CD4-positive, alpha-beta memory T cell (primary cell): ENCODE data around the gene KRTAP2-2. TPM values are rescaled to one million over a fixed set of nuclear protein-coding genes. Genes with fewer than 3 reads are reported as not detected.

Experiments used
- CTCF ChIA-PET: fragments of 350-600 bp; sonication (Branson Sonifier 250); formaldehyde crosslinking; loops from one replicate; lab custom pipeline; 2021; ENCODE audit warnings: inconsistent platforms; ENCODE audit not compliant: partially characterized antibody; lab: Charles Lee
- POLR2A ChIA-PET: fragments of 350-600 bp; sonication (Branson Sonifier 250); formaldehyde crosslinking; loops from one replicate; lab custom pipeline; 2021; ENCODE audit not compliant: partially characterized antibody; lab: Charles Lee
- DNase-seq, 5 donors: peaks; one replicate each; pipeline versions ENCODE4 v3.0.0 to v3.0.0-alpha.2; 2020 to 2022; ENCODE audit warnings: mixed read lengths in 1 of 5
- H3K27ac ChIP-seq: one replicate; pipeline ENCODE4 v1.7.0; 2013; ENCODE audit warnings: low read depth, low read length
- H3K27me3 ChIP-seq: 2 replicates; pipeline ENCODE4 v1.7.0; 2013; ENCODE audit warnings: mild to moderate bottlenecking, low read length, moderate library complexity; ENCODE audit not compliant: insufficient read depth
- H3K36me3 ChIP-seq: 2 replicates; pipeline ENCODE4 v1.7.0; 2013; ENCODE audit warnings: mild to moderate bottlenecking, low read length, moderate library complexity; ENCODE audit not compliant: insufficient read depth
- H3K4me1 ChIP-seq: 2 replicates; pipeline ENCODE4 v1.7.0; 2013; ENCODE audit warnings: mild to moderate bottlenecking, low read length, moderate library complexity; ENCODE audit not compliant: insufficient read depth
- H3K4me3 ChIP-seq, 2 donors: one replicate each; pipeline ENCODE4 v1.7.0; 2013; ENCODE audit warnings: low read length in 2 of 2, mild to moderate bottlenecking in 1 of 2
- H3K9me3 ChIP-seq, 2 donors: one replicate each; pipeline ENCODE4 v1.7.0; 2013; ENCODE audit warnings: low read length in 2 of 2, control low read depth in 1 of 2; ENCODE audit not compliant: control insufficient read depth in 1 of 2
- H3K27ac Mint-ChIP-seq, 7 donors: one replicate each; pipeline ENCODE4 v1.8.0; 2020 to 2021; ENCODE audit warnings: mixed read lengths in 7 of 7, mild to moderate bottlenecking in 6 of 7, inconsistent platforms in 3 of 7, moderate library complexity in 3 of 7
- H3K27me3 Mint-ChIP-seq, 2 donors: one replicate each; pipeline ENCODE4 v1.8.0; 2020 to 2021; ENCODE audit warnings: mixed read lengths in 2 of 2
- H3K36me3 Mint-ChIP-seq, 2 donors: one replicate each; pipeline ENCODE4 v1.8.0; 2020 to 2021; ENCODE audit warnings: mixed read lengths in 2 of 2, inconsistent platforms in 1 of 2, mild to moderate bottlenecking in 1 of 2
- H3K4me1 Mint-ChIP-seq, 4 donors: one replicate each; pipeline ENCODE4 v1.8.0; 2020 to 2021; ENCODE audit warnings: mixed read lengths in 4 of 4, mild to moderate bottlenecking in 1 of 4
- H3K4me3 Mint-ChIP-seq, 8 donors: one replicate each; pipeline ENCODE4 v1.8.0; 2020 to 2021; ENCODE audit warnings: mixed read lengths in 8 of 8, mild to moderate bottlenecking in 7 of 8, moderate library complexity in 6 of 8, inconsistent platforms in 3 of 8
- H3K9me3 Mint-ChIP-seq, 8 donors: one replicate each; pipeline ENCODE4 v1.8.0; 2020 to 2021; ENCODE audit warnings: mixed read lengths in 8 of 8, mild to moderate bottlenecking in 5 of 8, inconsistent platforms in 3 of 8, moderate library complexity in 1 of 8
- intact Hi-C: fragments of 100-400 bp; cut with micrococcal nuclease; formaldehyde crosslinking; loops from one replicate; pipeline ENCODE4 v1.15.1; 2023
- polyA plus RNA-seq, 2 donors: library from polyadenylated mRNA; unstranded; fragments of 300-500 nt; fragmentation: Illumina TruSeq; gene quantifications; one replicate each; pipeline ENCODE4 v1.2.3, GENCODE V29; 2021
- total RNA-seq, 2 experiments: library from RNA; stranded (reverse); gene quantifications; one replicate each; pipeline ENCODE4 v1.2.3, GENCODE V29; 2021

KRTAP2-2 gene
- total and polyA plus RNA-seq, 4 experiments from 2014 or later = not detected

DNA sequence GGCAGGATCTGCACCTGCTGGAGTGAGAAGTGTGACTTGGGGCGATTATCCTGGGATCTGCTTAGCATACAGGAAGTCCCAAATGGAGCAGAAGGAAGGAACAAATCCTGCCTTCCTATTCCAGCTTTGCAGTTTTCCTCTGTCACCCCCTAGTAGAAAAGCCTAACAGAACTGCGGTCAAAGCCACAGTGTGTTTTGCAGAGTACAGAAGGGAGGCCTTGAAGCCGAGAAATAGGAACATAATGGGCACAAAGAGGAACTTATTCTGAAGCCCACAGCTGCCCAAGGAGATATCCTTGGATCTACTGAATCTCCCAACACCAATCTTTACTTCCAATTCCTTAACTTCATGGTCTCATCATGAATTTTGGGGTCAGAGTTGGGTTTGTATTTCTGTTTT lies 36.5 kb downstream of the KRTAP2-2 start:
- H3K9me3 ChIP-seq = no peaks in the 10 kb centered on the region
- H3K27ac Mint-ChIP-seq = peak overlapping the region in 1 of 7 donors; percentile 66
- no peaks in the 10 kb centered on the region for H3K4me1 ChIP-seq
- no peaks in the 10 kb centered on the region for H3K36me3 ChIP-seq
- no peaks in the 10 kb centered on the region for H3K4me1 Mint-ChIP-seq
- H3K27me3 Mint-ChIP-seq = peaks cover 7 to 8% of the 10 kb centered on the region in 2 donors
- no peak for DNase-seq
- H3K27ac ChIP-seq = no peak overlapping the region
- no peaks in the 10 kb centered on the region for H3K36me3 Mint-ChIP-seq
- no peak overlapping the region for H3K4me3 ChIP-seq
- no peak overlapping the region for H3K4me3 Mint-ChIP-seq
- peaks cover 0 to 6% (median 3%) of the 10 kb centered on the region in 8 donors for H3K9me3 Mint-ChIP-seq
- no peaks in the 10 kb centered on the region for H3K27me3 ChIP-seq
- ChIA-PET CTCF (no interaction called here), POLR2A (no interaction called here)
- intact Hi-C loops = no loop called here

DNA sequence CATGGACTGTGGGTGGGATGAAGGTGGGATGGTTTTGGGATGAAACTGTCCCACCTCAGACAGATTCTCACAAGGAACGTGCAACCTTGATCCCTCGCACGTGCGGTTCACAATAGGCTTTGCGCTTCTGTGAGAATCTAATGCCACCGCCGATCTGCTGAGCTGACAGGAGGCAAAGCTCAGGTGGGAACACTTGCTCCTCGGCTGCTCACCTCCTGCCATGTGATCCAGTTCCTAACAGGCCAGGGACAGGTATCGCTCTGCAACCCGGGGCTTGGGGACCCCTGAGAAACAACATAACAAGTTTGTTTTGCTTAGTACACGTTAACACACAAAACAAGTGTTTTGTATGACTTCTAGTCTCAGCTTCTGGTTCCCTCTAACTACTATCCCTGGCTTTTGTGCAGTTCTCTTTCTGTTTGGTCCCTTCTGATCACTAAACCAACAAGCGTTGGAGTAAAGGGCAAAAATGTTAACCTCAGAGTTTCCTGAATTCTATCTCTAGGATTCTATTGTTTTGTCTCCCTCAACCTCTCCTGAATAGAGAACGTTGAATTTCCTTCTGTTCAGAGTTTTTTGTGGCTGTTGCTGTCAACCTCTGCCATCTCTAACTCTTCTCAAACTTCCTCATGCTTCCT lies 38.3 kb downstream of the KRTAP2-2 start:
- H3K27ac Mint-ChIP-seq = no peak overlapping the region
- intact Hi-C loops = no loop called here
- H3K4me1 Mint-ChIP-seq = no peaks in the 10 kb centered on the region
- Histone ChIP-seq H3K27ac (no peak overlapping the region), H3K36me3 (no peaks in the 10 kb centered on the region), H3K4me1 (no peaks in the 10 kb centered on the region), H3K9me3 (no peaks in the 10 kb centered on the region), H3K27me3 (no peaks in the 10 kb centered on the region), H3K4me3 (no peak overlapping the region)
- no peaks in the 10 kb centered on the region for H3K36me3 Mint-ChIP-seq
- POLR2A ChIA-PET = no interaction called here
- CTCF ChIA-PET = no interaction called here
- no peak for DNase-seq
- no peak overlapping the region for H3K4me3 Mint-ChIP-seq
- H3K9me3 Mint-ChIP-seq = peaks cover 0 to 5% (median 3%) of the 10 kb centered on the region in 8 donors
- peaks cover 7 to 8% of the 10 kb centered on the region in 2 donors for H3K27me3 Mint-ChIP-seq

DNA sequence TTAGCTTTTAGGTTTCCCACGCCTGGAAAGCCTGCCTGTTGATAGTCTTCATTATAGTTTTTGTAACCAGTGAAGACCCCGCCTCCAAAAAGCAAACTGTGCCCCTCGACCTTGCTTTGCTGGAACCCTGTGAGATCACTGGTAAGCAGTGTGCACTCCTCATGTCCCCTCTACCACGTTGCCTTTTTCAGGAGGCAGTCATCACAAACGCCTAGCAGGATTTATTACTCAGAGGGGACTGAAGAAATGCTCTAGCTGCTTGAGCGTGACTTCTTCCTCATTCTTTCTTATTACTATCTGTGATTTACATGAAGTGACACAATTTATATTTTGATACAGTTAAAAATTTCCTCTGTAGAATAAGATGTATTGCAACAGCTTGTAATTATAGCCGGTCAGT lies 39.6 kb downstream of the KRTAP2-2 start:
- Histone ChIP-seq H3K36me3 (no peaks in the 10 kb centered on the region), H3K27me3 (no peaks in the 10 kb centered on the region), H3K9me3 (no peaks in the 10 kb centered on the region), H3K27ac (no peak overlapping the region), H3K4me1 (no peaks in the 10 kb centered on the region), H3K4me3 (no peak overlapping the region)
- peaks cover 0 to 2% (median 0%) of the 10 kb centered on the region in 8 donors for H3K9me3 Mint-ChIP-seq
- no peak overlapping the region for H3K27ac Mint-ChIP-seq
- ChIA-PET CTCF (no interaction called here), POLR2A (no interaction called here)
- intact Hi-C loops = no loop called here
- no peaks in the 10 kb centered on the region for H3K36me3 Mint-ChIP-seq
- H3K4me3 Mint-ChIP-seq = no peak overlapping the region
- H3K4me1 Mint-ChIP-seq = no peaks in the 10 kb centered on the region
- peaks cover 5 to 7% of the 10 kb centered on the region in 2 donors for H3K27me3 Mint-ChIP-seq
- no peak for DNase-seq

DNA sequence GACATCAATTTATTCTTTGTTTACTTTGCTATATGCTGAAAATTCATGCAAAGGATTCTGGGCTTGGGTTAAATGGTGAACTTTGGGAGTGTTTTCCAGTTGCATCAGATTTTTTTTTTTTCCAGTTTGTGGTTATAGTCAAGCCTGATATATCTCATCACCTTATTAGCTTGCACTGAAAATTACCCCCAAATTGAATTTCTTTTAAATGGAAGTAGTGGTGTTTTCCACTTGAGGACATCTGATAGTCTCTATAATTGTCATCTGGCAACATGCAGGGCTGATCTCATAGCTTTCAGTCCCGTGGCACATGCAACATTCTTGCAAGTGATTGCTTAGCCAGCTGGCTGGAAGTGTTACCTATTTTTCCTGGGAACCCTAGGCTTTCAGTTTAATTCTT lies 41.4 kb downstream of the KRTAP2-2 start:
- no peaks in the 10 kb centered on the region for H3K4me1 Mint-ChIP-seq

DNA sequence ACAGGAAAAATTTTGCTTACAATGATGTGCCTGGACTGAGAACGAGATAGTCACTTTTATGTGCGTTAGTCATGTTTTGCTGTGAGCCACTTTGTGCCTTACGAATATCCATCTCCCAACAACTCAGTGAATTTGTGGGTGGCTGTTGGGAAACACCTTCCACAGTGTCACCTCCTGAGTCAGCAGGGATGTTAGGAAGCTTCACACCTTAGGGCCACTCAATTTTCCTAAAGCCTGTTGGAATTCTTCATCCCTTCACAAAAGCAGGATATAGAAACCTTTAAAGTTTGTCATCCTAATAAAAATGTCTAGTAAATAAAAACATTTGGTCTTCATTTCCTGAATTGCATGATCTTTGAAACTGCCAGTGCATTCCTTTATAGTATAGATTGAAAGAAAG lies 41.8 kb downstream of the KRTAP2-2 start:
- Mint-ChIP-seq H3K36me3 (no peaks in the 10 kb centered on the region), H3K4me3 (no peak overlapping the region), H3K27ac (no peak overlapping the region), H3K9me3 (peaks cover 0 to 2% (median 0%) of the 10 kb centered on the region in 8 donors), H3K4me1 (no peaks in the 10 kb centered on the region), H3K27me3 (peaks cover 5 to 7% of the 10 kb centered on the region in 2 donors)
- Histone ChIP-seq H3K4me1 (no peaks in the 10 kb centered on the region), H3K27ac (no peak overlapping the region), H3K27me3 (no peaks in the 10 kb centered on the region), H3K4me3 (no peak overlapping the region), H3K36me3 (no peaks in the 10 kb centered on the region), H3K9me3 (no peaks in the 10 kb centered on the region)
- ChIA-PET CTCF (no interaction called here), POLR2A (no interaction called here)
- intact Hi-C loops = no loop called here
- DNase-seq = no peak

More for the DNA sequence above, 41.4 kb downstream of the KRTAP2-2 start:
- Mint-ChIP-seq H3K27ac (no peak overlapping the region), H3K27me3 (peaks cover 5 to 7% of the 10 kb centered on the region in 2 donors), H3K4me3 (no peak overlapping the region), H3K36me3 (no peaks in the 10 kb centered on the region), H3K9me3 (peaks cover 0 to 2% (median 0%) of the 10 kb centered on the region in 8 donors)
- H3K4me1 ChIP-seq = no peaks in the 10 kb centered on the region
- H3K27ac ChIP-seq = no peak overlapping the region
- no peak overlapping the region for H3K4me3 ChIP-seq
- intact Hi-C loops = no loop called here
- H3K9me3 ChIP-seq = no peaks in the 10 kb centered on the region
- no peaks in the 10 kb centered on the region for H3K36me3 ChIP-seq
- POLR2A ChIA-PET = no interaction called here
- CTCF ChIA-PET = interaction anchor here (0.7 to 0.9 kb wide), 2 partner anchors 10 to 649 kb away, joined by 3 read pairs; no protein-coding TSS in a partner anchor
- H3K27me3 ChIP-seq = no peaks in the 10 kb centered on the region
- DNase-seq = no peak

DNA sequence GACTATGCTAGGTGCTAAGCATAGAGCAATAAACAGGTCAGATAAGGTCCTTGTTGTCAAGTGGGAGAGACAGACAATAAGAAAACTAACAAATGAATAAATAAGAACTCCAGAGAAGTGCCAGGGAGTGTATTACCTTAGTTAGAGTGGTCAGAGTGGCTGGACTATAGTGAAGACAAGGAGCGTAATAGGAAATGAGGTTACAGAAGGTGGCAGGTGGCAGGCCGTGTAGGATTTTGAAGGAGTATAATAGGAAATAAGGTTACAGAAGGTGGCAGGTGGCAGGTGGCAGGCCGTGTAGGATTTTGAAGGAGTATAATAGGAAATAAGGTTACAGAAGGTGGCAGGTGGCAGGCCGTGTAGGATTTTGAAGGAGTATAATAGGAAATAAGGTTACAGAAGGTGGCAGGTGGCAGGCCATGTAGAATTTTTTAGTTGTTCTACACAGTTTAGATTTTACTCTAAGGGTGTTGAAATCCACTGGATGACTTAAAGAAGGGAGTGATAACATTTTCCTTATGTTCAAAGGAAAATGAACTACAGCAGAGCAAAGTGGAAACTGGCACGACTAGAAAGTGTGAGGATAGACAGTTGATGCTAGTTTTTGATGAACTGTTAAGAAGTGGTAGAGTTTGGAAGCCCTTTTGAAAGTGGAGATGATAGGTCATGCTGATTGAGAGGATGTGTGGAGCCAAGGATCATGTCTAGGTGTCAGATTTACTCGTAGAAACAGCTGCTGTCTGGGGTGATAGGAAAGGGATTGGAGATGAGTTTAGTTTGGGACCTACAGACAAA lies 42.5 kb downstream of the KRTAP2-2 start:
- Mint-ChIP-seq H3K36me3 (no peaks in the 10 kb centered on the region), H3K27me3 (peaks cover 5 to 7% of the 10 kb centered on the region in 2 donors), H3K9me3 (peaks cover 0 to 2% (median 0%) of the 10 kb centered on the region in 8 donors), H3K27ac (no peak overlapping the region), H3K4me1 (no peaks in the 10 kb centered on the region), H3K4me3 (no peak overlapping the region)
- Histone ChIP-seq H3K27ac (no peak overlapping the region), H3K4me3 (no peak overlapping the region), H3K9me3 (no peaks in the 10 kb centered on the region), H3K27me3 (no peaks in the 10 kb centered on the region), H3K36me3 (no peaks in the 10 kb centered on the region), H3K4me1 (no peaks in the 10 kb centered on the region)
- ChIA-PET POLR2A (no interaction called here), CTCF (no interaction called here)
- intact Hi-C loops = no loop called here
- no peak for DNase-seq

DNA sequence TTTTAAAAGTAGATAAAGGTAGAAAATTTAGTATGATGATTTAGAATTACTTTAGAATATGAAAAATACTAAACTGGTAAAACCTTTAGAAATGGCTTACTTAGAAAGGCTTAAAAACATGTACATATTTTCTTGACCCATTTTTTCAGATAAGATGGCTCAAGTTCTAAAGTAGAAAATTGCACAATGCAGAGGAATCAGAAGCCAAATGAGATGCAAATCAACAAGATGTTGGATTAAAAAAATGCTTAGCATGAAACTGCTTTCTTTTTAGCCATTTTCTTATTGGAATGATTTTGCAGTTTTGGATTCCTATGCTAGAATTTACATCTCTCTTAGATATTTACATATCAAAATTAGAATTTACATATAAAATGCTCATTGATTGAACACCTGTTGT lies 44.6 kb downstream of the KRTAP2-2 start:
- Mint-ChIP-seq H3K9me3 (no peaks in the 10 kb centered on the region), H3K4me3 (no peak overlapping the region), H3K4me1 (no peaks in the 10 kb centered on the region), H3K27ac (no peak overlapping the region), H3K27me3 (peaks cover 1 to 7% of the 10 kb centered on the region in 2 donors), H3K36me3 (no peaks in the 10 kb centered on the region)
- Histone ChIP-seq H3K36me3 (no peaks in the 10 kb centered on the region), H3K27me3 (no peaks in the 10 kb centered on the region), H3K27ac (no peak overlapping the region), H3K4me1 (no peaks in the 10 kb centered on the region), H3K4me3 (no peak overlapping the region), H3K9me3 (no peaks in the 10 kb centered on the region)
- ChIA-PET POLR2A (no interaction called here), CTCF (no interaction called here)
- no peak for DNase-seq
- intact Hi-C loops = no loop called here
